HepG2 (cell line): Measurements from ENCODE around the gene CDC14B. TPM values are rescaled to one million over a fixed set of nuclear protein-coding genes. Genes with fewer than 3 reads are reported as not detected.

Experiments used
- ARID2 ChIP-seq: sonication (generic); formaldehyde crosslinking; IDR thresholded peaks from 2 replicates; pipeline ENCODE4 v1.8.1; 2022; ENCODE audit warnings: mild to moderate bottlenecking, missing genetic modification reagents, borderline replicate concordance
- ARID3A ChIP-seq: IDR thresholded peaks from 2 replicates; pipeline ENCODE4 v1.6.1; 2012; ENCODE audit warnings: low read depth, low read length, improper control_type of control experiment
- ARNT ChIP-seq: fragments of 450-650 bp; IDR thresholded peaks from 2 replicates; pipeline ENCODE4 v1.6.1; 2017
- ATF1 ChIP-seq: IDR thresholded peaks from 2 replicates; pipeline ENCODE4 v1.6.1; 2016; ENCODE audit warnings: mild to moderate bottlenecking, control low read depth
- FOXM1 ChIP-seq: sonication (generic); formaldehyde crosslinking; IDR thresholded peaks from 2 replicates; pipeline ENCODE4 v1.5.0; 2020; ENCODE audit warnings: missing genetic modification reagents
- HNF4G ChIP-seq, 2 experiments: sonication (generic) in 1 of 2; formaldehyde crosslinking in 1 of 2; IDR thresholded peaks; 2 replicates each; pipeline versions ENCODE4 v1.4.0 to v1.6.1; 2011 to 2020; ENCODE audit warnings: borderline replicate concordance in 2 of 2, low read depth in 2 of 2, mild to moderate bottlenecking in 2 of 2, low read length in 1 of 2, missing genetic modification reagents in 1 of 2, moderate library complexity in 1 of 2
- IKZF1 ChIP-seq: fragments of 450-650 bp; IDR thresholded peaks from 2 replicates; pipeline ENCODE4 v1.7.1; 2016
- KAT2B ChIP-seq: fragments of 150-350 bp; IDR thresholded peaks from 2 replicates; pipeline ENCODE4 v1.6.1; 2014; ENCODE audit warnings: low read depth, low read length, borderline replicate concordance
- NRL ChIP-seq: sonication (generic); formaldehyde crosslinking; IDR thresholded peaks from 2 replicates; pipeline ENCODE4 v1.5.0; 2020; ENCODE audit warnings: missing genetic modification reagents, mild to moderate bottlenecking, moderate library complexity, borderline replicate concordance
- PHF8 ChIP-seq: sonication (generic); formaldehyde crosslinking; IDR thresholded peaks from 2 replicates; pipeline ENCODE4 v1.5.0; 2020; ENCODE audit warnings: missing genetic modification reagents
- REXO4 ChIP-seq: sonication (generic); formaldehyde crosslinking; IDR thresholded peaks from 2 replicates; pipeline ENCODE4 v1.8.0; 2022; ENCODE audit warnings: missing genetic modification reagents, mild to moderate bottlenecking, borderline replicate concordance
- RNF2 ChIP-seq: fragments of 450-650 bp; conservative IDR thresholded peaks from 2 replicates; pipeline ENCODE4 v1.6.1; 2016; ENCODE audit warnings: low read depth
- RORA ChIP-seq: sonication (generic); formaldehyde crosslinking; IDR thresholded peaks from 2 replicates; pipeline ENCODE4 v1.5.0; 2020; ENCODE audit warnings: mild to moderate bottlenecking, missing genetic modification reagents, moderate library complexity
- RXRB ChIP-seq: IDR thresholded peaks from 2 replicates; pipeline ENCODE4 v1.6.1; 2016; ENCODE audit warnings: borderline replicate concordance, missing genetic modification reagents, missing compliant biosample characterization
- SRSF4 ChIP-seq: fragments of 200-400 bp; formaldehyde crosslinking; IDR thresholded peaks from one replicate; pipeline ENCODE4 v1.6.1; 2018; ENCODE audit warnings: mild to moderate bottlenecking, low read depth, low read length, moderate library complexity; ENCODE audit not compliant: poor library complexity, severe bottlenecking
- TRAFD1 ChIP-seq: sonication (generic); formaldehyde crosslinking; IDR thresholded peaks from 2 replicates; pipeline ENCODE4 v1.5.1; 2020; ENCODE audit warnings: missing genetic modification reagents, mild to moderate bottlenecking, borderline replicate concordance
- ZFY ChIP-seq: sonication (generic); formaldehyde crosslinking; IDR thresholded peaks from 2 replicates; pipeline ENCODE4 v1.4.0; 2020; ENCODE audit warnings: missing genetic modification reagents
- ZHX1 ChIP-seq: sonication (generic); formaldehyde crosslinking; IDR thresholded peaks from 2 replicates; pipeline ENCODE4 v1.8.1; 2022; ENCODE audit warnings: low read depth, mild to moderate bottlenecking, missing genetic modification reagents
- ZNF10 ChIP-seq: sonication (generic); formaldehyde crosslinking; IDR thresholded peaks from 2 replicates; pipeline ENCODE4 v1.4.0; 2020; ENCODE audit warnings: mild to moderate bottlenecking, low read depth, missing genetic modification reagents, borderline replicate concordance
- ZNF232 ChIP-seq: sonication (generic); formaldehyde crosslinking; IDR thresholded peaks from 2 replicates; pipeline ENCODE4 v1.4.0; 2020; ENCODE audit warnings: missing genetic modification reagents, borderline replicate concordance
- ZNF382 ChIP-seq: sonication (generic); formaldehyde crosslinking; IDR thresholded peaks from 2 replicates; pipeline ENCODE4 v1.5.0; 2020; ENCODE audit warnings: missing genetic modification reagents, mild to moderate bottlenecking, borderline replicate concordance
- ZNF883 ChIP-seq: sonication (generic); formaldehyde crosslinking; IDR thresholded peaks from 2 replicates; pipeline ENCODE4 v1.5.1; 2020; ENCODE audit warnings: mild to moderate bottlenecking, missing genetic modification reagents; ENCODE audit errors: not compliant biosample characterization
- ZNF891 ChIP-seq: sonication (generic); formaldehyde crosslinking; IDR thresholded peaks from 2 replicates; pipeline ENCODE4 v1.5.0; 2020; ENCODE audit warnings: mild to moderate bottlenecking, missing genetic modification reagents
- ZSCAN9 ChIP-seq: IDR thresholded peaks from 2 replicates; pipeline ENCODE4 v1.6.1; 2016; ENCODE audit warnings: borderline replicate concordance
- polyA plus RNA-seq, 8 experiments: library from polyadenylated mRNA; depleted of rRNA in 3 of 8; stranded (reverse) in 7 of 8; unstranded in 1 of 8; fragments of >200 nt; fragmentation: Illumina TruSeq in 4 of 8; extraction: Trizol in 4 of 8; gene quantifications; 2 replicates each; pipeline versions ENCODE4 v1.2.1 to v1.2.3, GENCODE V29; 2011 to 2016; ENCODE audit warnings: low read depth in 4 of 8, missing spikeins in 1 of 8, mixed read lengths in 1 of 8; ENCODE audit not compliant: insufficient read depth in 1 of 8
- total RNA-seq, 5 experiments: library from RNA; depleted of rRNA; stranded (reverse); fragments of >200 nt; fragmentation: Illumina TruSeq; extraction: Trizol; gene quantifications; 2 replicates each; pipeline ENCODE4 v1.2.3, GENCODE V29; 2016; ENCODE audit warnings: low read depth in 1 of 5

Gene CDC14B
- total and polyA plus RNA-seq, 2 of the 13 experiments (the other 11 are each of a cell fraction or from before 2014, with no cell fraction given), result 25.8 to 33.3 TPM

GRCh38 chr9:96619491-96620180 lies at the start of gene CDC14B (continued):
- 0 out of 2 replicates have a peak, but pooled peaks have one; percentile 57 for TF ChIP-seq ZNF232 (CRISPR knock-in tag)
- no peak for TF ChIP-seq REXO4 (CRISPR knock-in tag)
- TF ChIP-seq RXRB (CRISPR knock-in tag), result 0 out of 2 replicates have a peak, but pooled peaks have one; percentile 8
- TF ChIP-seq ZNF10, result no peak
- TF ChIP-seq ZSCAN9, result 0 out of 2 replicates have a peak, but pooled peaks have one; percentile 24
- TF ChIP-seq ZHX1 (CRISPR knock-in tag), result peak; percentile 79; the same call in 1 of the 2 replicates
- no peak for TF ChIP-seq ARID3A
- TF ChIP-seq TRAFD1, result no peak
- peak; percentile 93 for TF ChIP-seq ATF1 (CRISPR knock-in tag)
- TF ChIP-seq ARID2, result no peak
- TF ChIP-seq ZNF382, result no peak
- no peak for TF ChIP-seq RNF2
- peak; percentile 57; the same call in 1 of the 2 replicates for TF ChIP-seq PHF8 (CRISPR knock-in tag)
- TF ChIP-seq IKZF1, result no peak
- no peak for TF ChIP-seq FOXM1 (CRISPR knock-in tag)
- TF ChIP-seq NRL, result no peak
- peak; percentile 68 for TF ChIP-seq ZFY (CRISPR knock-in tag)
- no peak for TF ChIP-seq RORA
- TF ChIP-seq ZNF891 (CRISPR knock-in tag), result peak; percentile 46; the same call in 1 of the 2 replicates
- no peak for TF ChIP-seq SRSF4
- TF ChIP-seq ARNT, result no peak
- TF ChIP-seq ZNF883, result peak; percentile 65
- no peak for TF ChIP-seq KAT2B
- no peak for TF ChIP-seq HNF4G (IDR thresholded peaks at IDR 0.05; ENCODE audit: borderline replicate concordance, low read depth, low read length)
- TF ChIP-seq HNF4G (CRISPR knock-in tag; IDR thresholded peaks at IDR 0.05; ENCODE audit: borderline replicate concordance, low read depth), result no peak
